Measurements from ENCODE around the gene CFAP221.

Gene CFAP221

DNA sequence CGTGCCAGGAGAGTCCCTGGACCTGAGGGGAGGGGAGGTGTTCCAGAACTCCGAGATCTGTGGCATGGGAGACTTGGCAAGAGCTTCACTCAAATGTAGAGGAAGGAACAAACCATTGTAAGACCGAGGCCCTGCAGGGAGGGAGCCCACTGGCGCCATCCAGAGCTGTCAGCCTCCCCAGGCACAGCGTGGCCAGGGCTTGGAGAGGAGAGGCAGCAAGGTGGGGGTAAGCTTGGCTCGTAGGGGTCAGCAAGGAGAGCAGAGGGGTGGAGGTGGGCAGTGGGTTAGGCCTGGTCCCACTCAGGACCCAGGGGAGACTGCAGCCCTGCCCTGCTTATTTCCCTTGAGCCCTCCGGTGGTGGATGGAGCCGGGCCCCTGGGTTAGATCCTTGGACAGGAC, 138.3 kb downstream of the CFAP221 start:
- no peak for DNase-seq

DNA sequence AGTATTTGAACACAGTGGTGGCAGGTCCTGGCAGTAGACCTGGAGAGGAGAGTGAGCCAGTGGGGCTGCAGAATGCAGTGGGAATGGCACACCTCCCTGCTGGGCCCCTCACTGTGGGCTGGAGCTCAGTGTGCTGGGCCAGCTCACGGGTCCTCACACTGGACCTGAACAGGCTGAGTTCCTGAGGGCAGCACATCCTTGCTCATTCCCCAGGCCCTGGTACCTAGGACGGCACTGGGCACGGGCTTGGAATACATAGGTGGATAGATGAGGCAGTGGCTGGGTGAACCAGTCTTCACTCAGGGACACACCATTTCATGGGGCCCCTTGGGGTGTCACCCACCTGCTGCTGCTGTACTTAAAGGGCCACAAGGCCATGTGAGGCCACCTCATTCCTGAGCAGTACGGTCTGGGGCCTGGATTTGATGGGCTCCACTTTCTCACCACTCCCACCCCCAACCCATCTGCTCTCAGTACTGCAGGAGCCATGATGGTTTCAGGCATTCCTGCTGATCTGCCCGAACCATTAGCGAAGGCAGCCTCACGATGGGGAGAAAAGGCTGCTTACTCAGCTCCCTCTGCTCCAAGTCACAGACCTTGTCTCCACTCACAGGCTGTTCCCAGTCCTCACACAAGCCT, 138.9 kb downstream of the CFAP221 start:
- DNase-seq, result no peak

DNA sequence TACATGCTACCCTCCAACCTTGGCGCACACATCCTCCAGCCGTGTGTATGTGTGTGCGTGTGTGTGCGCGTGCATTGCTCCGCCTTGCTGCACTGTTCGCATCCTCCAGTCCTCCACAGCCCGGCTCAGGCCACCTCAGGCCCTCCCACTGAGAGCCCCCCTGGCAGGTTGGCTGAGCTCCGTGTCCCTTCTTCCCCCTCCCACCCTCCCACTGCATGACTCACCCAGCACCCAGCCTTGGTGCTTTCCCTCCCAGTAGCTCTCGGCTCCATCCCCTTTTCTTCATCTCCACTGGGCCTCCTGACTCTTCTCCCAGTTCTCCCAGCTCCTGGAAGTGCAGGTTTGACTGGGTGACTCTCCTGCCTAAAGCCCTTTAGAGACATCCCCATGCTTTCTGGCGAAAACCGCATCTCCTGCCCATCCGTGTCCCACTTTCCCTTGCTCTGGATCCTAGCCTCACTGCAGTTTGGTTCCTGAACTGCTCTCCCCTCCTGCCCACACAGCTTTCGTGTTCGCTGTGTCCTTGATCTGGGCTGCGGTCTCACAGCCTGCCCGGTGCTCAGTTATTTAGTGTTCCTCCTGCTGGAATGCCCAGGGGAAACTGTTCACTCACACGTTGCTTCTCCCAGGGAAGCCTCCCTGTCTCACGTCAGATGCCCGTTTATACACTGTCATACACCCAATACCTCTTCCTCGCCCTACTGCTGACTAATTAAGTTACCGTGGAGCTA, 139.6 kb downstream of the CFAP221 start:
- DNase-seq, result no peak

DNA sequence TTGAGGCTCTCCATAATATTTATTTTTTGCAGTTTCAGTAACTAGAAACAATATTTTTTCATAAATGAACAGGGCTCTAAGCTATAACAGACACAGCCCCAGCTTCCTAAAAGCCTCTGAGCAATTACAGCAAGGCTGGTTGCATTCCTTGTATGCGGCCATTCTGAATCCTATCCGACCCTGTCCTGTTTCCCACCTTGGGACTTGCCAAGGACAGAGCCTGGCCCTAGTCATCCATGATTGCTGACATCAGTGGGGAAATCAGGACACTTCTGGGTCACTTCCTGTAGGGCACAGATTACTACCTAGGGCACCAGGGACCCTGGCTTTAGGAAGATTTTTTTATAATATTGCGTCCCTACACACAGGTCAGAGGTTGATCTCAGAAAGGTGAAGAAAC, 140.3 kb downstream of the CFAP221 start:
- DNase-seq, result no peak

DNA sequence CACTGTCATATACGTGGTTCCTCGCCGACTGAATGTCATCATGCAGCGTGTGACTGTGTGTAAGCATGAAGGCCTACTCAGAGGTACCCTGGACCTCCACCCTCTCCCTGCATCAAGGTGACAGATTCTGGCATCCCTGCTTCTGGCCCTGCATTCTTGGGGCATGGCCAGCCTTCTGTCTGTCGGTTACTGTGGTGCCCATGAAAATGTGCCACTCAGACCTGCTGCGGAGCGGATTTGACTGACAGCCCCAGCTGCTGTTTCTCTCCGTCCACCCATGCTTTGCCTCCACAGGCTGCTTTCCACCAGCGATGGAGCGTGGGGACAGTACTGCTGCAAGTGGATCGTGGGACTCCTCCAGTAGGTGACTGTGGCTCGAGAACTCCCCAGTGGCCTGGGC, 144.4 kb downstream of the CFAP221 start:
- DNase-seq, result no peak

DNA sequence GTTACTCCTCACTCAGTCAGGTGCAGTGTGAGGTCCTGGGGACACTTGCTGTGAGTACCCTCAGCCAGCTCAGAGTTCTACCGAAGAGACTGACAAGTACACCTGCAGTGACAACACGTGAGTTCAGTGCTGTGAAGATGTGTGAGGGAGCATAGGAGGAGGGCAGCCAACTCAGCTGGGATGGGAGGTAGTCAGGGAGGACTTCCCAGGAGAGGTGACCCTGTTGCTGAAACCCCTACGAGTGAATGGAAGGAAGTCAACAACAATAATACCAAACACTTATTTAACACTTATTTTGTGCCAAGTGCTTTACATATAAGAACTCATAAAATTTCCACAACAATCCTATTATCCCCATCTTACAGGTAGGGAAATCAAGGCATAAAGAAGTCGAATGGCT, 145.0 kb downstream of the CFAP221 start:
- DNase-seq, result no peak

DNA sequence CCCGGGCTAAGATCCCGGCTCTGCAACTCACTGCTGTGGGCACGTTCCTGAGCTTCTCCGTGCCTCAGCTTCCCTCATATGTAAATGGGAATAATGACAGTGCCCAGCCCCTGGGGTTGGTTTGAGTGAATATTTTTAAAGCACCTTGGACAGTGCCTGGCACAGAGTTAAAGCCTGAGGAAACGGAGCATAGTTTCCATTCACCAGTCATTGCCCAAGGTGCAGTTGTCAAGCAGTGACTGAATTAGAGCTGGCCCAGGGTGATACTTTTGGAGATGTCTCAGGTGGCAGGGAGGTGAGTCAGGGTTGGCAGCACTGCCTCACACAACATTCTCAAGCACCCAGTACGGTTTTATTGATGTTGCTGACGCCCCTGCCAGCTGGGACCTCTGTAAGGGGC, 146.9 kb downstream of the CFAP221 start:
- DNase-seq, result no peak

DNA sequence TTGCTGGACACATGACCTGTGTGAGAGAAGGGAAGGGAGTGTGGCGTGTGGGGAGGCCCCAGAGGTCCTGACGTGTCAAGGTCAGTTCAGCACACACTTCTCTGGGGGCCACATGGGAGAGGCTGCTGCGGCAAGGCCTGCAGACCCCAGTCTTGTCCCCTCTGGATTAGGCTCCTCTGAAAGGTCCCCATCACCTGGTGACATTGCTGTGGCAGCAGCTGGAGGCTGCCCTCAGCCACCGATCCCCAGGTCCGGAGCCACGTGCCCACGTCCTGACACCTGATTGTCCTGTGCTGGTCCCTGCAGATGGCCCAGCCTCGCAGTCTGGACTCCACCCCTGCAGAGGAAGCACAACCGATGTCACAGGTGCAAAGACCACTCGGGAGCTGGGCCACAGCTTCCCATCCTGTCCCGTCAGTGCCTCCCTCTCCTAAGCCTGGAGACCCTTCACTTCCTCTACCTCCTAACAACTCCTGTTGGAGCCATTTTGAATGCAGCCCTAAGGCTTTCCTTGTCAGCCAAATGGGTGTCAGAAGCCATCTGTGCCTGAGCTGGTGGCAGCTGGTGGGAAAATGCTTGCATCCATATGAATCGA, 147.5 kb downstream of the CFAP221 start:
- DNase-seq, result no peak

DNA sequence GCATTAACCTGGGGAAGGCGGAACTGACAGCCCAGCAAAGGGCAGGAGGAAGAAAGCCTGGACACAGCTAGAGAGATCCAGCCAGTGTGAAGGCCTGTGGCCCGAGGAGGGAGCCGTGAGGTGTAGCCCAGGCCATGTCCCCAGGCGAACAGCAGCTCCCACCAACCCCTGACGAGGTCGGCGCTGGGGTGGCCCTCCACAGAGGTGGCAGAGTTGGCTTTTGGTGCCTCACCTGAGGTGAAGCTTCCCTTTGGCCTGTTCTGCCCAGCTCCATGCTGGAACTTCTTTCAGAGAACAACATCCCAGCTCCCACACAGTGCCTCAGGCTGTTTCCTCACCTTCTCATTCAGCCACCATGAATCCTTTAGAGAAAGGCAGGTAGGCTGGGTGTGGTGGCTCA, 148.1 kb downstream of the CFAP221 start:
- no peak for DNase-seq

DNA sequence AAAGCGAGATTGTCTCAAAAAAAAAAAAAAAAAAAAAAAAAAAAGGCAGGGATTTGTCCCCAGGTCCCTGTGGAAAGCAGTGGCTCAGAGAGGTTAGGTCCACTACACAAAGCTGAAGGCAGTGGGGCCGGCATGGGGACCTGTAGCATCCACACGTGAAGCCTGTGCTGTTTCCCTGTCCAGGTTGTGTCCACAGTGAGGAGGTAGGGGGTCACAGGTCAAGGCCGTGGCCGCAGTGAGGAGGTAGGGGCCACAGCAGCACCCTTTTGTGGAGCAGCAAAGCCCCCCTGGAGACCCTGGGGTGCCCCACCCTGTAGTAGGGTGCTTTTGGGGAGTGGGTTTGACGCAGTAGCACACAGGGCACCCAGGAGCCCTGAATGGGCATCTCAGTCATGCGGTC, 148.7 kb downstream of the CFAP221 start:
- DNase-seq, result no peak

DNA sequence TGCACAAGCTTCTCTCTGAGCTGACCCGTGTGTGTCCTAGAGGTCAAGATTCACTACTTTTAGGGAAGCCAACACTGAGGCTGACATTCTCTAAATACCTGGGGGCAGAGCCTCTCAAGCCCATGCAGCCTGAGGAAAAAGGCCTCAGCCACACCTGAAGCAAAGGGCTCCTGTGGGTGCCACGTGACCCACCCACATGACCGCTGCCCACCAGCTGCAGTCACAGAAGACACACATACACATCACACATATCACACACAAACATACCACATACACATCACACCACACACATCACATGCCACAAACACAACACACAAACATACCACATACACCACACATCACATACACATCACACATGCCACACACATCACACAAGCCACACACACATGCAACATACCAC, 149.3 kb downstream of the CFAP221 start:
- no peak for DNase-seq

DNA sequence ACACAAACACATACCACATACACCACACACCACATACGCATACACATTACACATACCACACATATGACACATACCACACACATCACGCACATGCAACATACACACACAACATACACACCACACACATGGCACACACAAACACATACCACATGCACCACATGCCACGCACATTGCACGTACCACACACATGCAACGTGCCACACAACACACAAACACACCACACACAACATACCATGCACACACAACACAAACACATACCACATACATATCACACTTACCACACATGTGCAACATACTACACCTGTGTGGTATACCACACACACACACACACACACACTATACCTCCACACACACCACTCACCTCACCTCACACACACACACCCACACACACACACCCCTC, 149.7 kb downstream of the CFAP221 start:
- DNase-seq, result no peak

DNA sequence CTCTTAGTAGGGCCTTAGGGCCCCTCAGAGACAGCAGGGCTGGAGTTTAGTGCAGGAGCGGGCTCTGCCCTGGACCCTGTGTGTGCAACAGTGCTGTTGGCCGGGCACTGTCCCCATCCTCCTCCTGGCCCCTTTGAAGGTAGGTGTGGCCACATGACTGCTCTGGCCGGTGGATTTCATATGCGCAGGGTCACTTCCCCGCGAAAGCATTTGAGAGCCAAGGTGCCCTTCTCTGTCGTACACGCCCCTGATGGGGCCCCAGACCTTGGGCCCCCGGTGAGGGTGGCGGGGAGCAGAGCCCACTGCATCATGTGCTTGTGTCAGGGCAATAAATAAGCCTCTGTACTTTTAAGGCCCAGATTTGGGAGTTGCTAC, 150.2 kb downstream of the CFAP221 start:
- DNase-seq, result no peak

DNA sequence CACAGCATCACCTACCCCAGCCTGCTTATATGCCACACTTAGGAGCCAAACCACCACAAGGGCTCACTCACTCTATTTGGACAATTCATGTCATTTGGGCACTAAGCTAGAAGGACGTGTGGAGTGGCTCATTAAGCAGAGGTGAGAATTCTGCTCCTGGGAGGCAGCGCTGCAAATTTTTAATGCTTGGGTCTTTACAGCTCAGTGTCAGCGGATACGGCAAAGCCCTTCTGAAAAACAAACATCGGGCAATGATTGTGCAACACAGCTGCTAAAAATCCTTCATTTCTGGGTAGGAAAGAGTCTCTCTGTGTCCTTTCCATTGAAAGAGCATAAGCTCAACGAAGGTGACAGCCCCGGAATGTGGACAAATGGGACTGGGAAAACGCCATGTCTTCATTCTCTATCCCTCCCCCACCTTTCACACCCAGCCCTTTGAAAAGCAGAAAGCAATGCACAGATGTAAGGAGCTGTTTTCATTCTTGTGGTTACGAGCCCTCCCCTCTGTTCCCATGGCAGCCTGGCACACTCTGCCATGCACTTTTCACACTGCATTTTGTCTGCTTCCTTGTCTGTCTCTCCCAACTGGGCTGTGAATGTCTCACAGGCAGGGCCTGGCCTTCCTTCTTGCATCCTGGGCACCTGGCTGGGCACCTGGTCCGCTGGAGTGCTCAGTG, 150.7 kb downstream of the CFAP221 start:
- DNase-seq, result peak; percentile 26

DNA sequence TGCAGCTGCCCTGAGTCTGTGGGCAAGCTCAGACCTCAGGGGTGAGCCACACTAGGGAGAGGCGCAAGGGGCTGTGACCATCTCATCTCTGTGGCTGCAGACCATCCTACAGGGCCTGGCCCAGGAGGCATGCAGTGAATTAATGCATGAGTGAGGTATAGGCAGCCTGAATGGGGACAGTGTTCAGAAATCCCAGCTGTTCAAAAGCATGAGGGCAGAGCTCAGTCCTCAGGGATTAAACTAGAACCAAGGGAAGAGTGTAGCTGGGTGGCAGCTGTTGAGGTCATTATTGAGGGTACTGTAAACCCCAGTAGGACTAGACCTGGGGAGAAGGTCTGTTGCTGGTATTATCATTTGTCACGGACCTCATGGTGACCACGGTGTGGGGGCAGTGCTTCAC, 151.8 kb downstream of the CFAP221 start:
- DNase-seq, result no peak

DNA sequence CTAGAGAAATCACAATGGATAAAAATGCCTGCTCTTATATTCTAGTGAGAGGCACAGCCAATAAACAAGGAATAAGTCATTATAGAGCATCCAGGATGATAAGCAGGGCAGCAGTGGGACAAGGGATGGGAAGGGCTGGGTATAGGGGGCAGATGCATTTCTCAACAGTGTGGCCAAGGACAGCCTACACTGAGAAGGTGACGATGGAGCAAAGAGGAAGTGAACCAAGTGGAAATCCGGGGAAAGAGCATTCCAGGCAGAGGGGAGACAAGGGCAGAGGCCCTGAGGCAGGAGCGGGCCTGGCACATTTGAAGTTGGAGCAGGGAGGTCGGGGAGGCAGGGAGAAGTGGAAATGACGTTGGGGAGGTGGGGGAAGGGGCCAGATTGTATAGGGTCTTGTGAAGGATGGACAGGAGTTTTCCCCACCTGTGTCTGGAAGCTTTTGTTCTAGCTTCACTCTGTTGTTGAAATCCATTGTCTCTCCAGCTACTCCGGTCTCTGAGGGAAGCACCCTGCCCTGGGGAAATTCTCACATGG, 152.3 kb downstream of the CFAP221 start:
- DNase-seq, result no peak

DNA sequence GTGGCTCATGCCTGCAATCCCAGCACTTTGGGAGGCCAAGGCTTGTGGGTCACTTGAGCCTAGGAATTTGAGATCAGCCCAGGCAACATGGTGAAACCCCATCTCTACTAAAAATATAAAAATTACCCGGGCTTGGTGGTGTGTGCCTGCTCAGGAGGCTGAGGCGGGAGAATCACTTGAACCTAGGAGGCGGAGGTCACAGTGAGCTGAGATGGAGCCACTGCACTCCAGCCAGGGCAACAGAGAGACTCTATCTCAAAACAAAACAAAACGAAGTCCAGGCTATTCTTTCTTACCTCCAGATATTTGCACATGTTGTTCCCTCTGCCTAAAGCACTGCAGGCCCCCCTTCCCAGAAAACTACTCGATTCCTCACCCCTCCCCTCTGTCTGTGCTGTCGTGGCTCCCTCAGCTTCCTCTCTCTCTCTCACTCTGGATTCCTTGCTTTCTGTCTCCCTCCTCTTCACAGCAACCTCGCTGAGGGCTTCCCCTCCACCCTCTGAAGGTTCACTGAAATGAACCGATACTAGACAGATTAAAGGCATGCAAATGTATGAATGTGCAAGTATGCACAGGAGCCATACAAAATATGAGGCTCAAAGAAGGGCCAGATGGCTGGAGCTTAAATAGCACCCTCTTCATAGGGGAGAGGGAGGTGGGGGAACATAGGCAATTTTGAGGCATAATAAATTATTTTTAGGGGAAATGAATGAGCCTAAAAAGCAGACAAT, 153.2 kb downstream of the CFAP221 start:
- DNase-seq, result no peak

DNA sequence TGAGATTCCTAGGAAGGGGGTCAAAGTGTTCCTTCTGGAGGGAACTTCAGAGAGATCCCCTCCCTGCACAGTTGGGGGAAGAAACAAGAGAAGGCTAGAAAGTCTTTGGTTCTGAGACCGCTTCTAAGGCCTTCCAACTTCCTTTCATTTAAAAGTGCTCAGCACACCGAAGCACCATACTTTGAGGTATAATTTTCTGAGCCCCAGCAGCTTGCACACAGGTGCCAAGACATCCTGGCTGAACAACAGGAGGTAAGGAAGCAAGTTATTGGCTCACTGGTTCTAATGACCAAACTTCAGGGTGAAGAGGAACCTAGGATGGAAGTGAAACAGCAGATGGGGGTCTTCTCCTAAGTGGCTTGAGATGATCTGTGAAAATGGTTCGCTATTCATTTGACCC, 154.0 kb downstream of the CFAP221 start:
- no peak for DNase-seq

DNA sequence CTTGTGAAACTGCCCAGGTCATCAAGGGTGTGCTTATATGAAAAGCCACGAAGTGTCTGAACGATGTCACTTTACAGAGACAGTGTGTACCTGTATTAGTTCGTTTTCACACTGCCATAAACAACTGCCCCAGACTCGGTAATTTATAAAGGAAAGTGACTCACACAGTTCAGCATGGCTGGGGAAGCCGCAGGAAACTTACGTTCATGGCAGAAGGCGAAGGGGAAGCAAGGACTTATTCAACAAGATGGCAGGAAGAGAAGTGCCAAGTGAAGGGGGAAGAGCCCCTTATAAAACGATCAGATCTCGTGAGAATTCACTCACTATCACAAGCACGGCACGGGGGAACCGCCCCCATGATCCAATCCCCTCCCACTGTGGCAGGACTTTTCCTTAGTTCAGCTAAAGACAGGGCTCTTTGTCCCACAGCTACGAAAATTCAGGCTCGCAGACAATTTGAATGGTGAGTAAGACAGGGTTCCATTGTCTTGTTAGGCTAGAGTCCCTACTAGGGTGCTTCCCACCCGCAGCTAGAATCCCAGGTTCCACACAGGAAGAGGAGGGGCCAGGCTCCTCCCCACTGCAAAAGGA, 154.9 kb downstream of the CFAP221 start:
- DNase-seq, result no peak

DNA sequence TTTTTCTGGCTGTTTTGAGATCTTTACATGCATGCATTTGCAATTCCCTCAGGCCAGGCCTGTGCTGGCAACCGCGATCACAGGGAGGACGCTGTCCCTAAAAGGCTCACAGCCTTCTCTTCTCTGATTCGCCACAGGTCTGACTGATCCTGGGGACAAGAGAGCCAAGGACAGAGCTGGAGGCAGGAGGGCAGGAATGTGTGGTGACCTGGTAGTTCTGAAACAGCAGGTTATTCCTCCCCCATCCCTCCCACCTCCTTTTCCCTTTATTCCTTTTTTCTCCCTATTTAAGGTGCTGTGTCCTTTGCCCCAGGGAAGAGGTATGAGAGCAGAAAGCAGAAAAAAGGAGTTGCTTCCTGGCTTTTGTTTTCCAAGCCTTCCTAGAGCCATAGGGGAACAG, 156.6 kb downstream of the CFAP221 start:
- DNase-seq, result no peak

DNA sequence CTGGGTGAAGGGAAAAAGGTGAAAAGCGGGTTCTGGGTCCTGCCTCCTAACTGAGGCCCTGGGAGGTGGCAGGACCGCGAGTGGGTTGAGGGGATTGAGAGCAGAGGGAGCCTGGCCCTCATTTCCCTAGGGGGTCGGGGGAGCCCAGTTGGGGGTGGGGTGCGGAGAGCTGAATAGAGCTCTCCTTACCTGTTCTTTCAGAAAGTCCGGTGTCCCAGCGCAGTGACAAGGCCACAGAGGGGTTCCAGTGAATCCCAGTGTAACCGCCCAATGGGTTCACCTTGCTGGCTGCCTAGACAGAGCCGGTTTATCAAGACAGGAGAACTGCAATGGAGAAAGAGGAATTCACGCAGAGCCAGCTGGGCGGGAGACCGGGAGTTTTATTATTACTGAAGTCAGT, 157.1 kb downstream of the CFAP221 start:
- no peak for DNase-seq

DNA sequence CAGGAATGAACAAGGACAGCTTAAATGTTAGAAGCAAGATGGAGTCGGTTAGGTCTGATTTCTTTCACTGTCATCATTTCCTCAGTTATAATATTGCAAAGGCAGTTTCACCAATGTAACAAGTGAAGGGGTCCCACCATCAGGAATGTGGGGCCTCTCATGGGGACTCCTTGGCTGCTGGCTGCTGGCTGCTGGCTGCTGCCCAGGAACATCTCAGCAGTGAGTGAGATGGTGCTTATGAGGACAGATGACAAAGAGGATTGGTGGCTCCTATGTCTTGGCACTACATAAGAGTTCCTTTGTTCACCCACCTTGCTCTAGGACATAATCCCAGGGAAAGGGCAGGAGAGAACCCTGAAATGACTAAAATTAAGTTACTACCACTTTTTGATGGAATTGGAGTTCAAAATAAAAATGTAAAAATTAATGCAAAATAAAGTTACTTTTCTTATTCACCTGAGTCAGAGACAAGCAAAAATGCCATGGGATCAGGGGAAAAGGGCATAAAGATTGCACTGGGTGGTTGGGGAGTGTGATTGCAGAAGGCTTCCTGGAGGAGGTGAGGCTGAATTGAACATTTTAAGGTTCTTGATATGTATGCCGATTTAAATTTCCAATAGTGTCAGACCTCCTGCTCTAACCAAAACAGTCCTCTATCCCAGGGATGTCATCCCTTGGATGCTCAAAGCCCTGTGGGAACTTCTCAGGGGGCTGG, 158.1 kb downstream of the CFAP221 start:
- DNase-seq, result no peak

Measured in CD4-positive, alpha-beta T cell treated with Interleukin-15 for 1 hour (primary cell).